Thyroid gland (tissue), 4 donors: ENCODE measurements around the gene PLET1. TPM values are rescaled to one million over a fixed set of nuclear protein-coding genes. Genes with fewer than 3 reads are reported as not detected.
A peak's percentile ranks its signal among the peaks of the same experiment; 100 is the strongest.

Experiments used
- DNase-seq, 2 donors: peaks; one replicate each; pipeline ENCODE4 v3.0.0-alpha.2; 2019
- H3K27ac ChIP-seq, 3 donors: fragments of 200-600 bp; sonication (generic); 1 replicate in 2 of 3; 2 replicates in 1 of 3; pipeline ENCODE4 v1.5.1; 2016 to 2019; ENCODE audit warnings: mild to moderate bottlenecking in 1 of 3, moderate library complexity in 1 of 3
- H3K27me3 ChIP-seq: fragments of 200-600 bp; sonication (generic); one replicate; pipeline ENCODE4 v1.5.1; 2019
- H3K36me3 ChIP-seq, 2 donors: fragments of 200-600 bp; sonication (generic); one replicate each; pipeline ENCODE4 v1.5.1; 2016 to 2019
- H3K4me1 ChIP-seq, 2 donors: fragments of 200-600 bp; sonication (generic); one replicate each; pipeline ENCODE4 v1.5.1; 2017 to 2019
- H3K4me3 ChIP-seq, 3 donors: fragments of 200-600 bp; sonication (generic); replicated peaks in 1 of 3; 1 replicate in 2 of 3; 2 replicates in 1 of 3; pipeline ENCODE4 v1.5.1; 2016; ENCODE audit warnings: mild to moderate bottlenecking in 1 of 3
- H3K9me3 ChIP-seq: fragments of 200-600 bp; sonication (generic); one replicate; pipeline ENCODE4 v1.5.1; 2017
- CTCF ChIP-seq, 6 experiments: fragments of 200-600 bp in 3 of 6; fragments of 450-650 bp in 3 of 6; sonication (generic) in 3 of 6; IDR thresholded peaks; one replicate each; pipeline ENCODE4 v1.5.1; 2016 to 2019; ENCODE audit warnings: antibody characterized with exemption in 6 of 6, mild to moderate bottlenecking in 2 of 6, inconsistent platforms in 1 of 6, moderate library complexity in 1 of 6
- POLR2A ChIP-seq, 2 donors: fragments of 450-650 bp; IDR thresholded peaks; one replicate each; pipeline ENCODE4 v1.6.1; 2017; ENCODE audit warnings: antibody characterized with exemption in 2 of 2, mild to moderate bottlenecking in 2 of 2, moderate library complexity in 1 of 2
- WGBS, 2 donors: methylation state at CpG; one replicate each; pipeline ENCODE4 v1.1.5; 2017; 5-methylcytosine and 5-hydroxymethylcytosine counted together
- intact Hi-C: fragments of 100-400 bp; cut with DNase I; formaldehyde crosslinking; loops from one replicate; pipeline ENCODE4 v1.15.1; 2023
- total RNA-seq, 4 donors: library from RNA; depleted of rRNA; stranded (reverse); fragments of >200 nt; gene quantifications; one replicate each; pipeline ENCODE4 v1.2.3, GENCODE V29; 2016

PLET1 gene
- total RNA-seq, 4 donors from 2014 or later, result not detected

GRCh38 chr11:112227471-112227870 lies 33.2 kb downstream of the PLET1 start:
- Histone ChIP-seq H3K4me3 (peak overlapping the region in 1 of 3 donors; percentile 50), H3K27me3 (no peaks in the 10 kb centered on the region), H3K9me3 (no peaks in the 10 kb centered on the region), H3K4me1 (peaks cover 8 to 11% of the 10 kb centered on the region in 2 donors), H3K27ac (peak overlapping the region in 2 of 3 donors; percentile 90 to 99), H3K36me3 (peaks cover 0 to 13% of the 10 kb centered on the region in 2 donors)
- intact Hi-C loops, result no loop called here
- TF ChIP-seq POLR2A (IDR thresholded peaks at IDR 0.05), result no peak
- no peak for TF ChIP-seq CTCF (IDR thresholded peaks at IDR 0.05)
- DNase-seq, result no peak
- WGBS, 2 donors, result 79 to 85% methylated on average over 4 of the region's 4 CpGs

DNA sequence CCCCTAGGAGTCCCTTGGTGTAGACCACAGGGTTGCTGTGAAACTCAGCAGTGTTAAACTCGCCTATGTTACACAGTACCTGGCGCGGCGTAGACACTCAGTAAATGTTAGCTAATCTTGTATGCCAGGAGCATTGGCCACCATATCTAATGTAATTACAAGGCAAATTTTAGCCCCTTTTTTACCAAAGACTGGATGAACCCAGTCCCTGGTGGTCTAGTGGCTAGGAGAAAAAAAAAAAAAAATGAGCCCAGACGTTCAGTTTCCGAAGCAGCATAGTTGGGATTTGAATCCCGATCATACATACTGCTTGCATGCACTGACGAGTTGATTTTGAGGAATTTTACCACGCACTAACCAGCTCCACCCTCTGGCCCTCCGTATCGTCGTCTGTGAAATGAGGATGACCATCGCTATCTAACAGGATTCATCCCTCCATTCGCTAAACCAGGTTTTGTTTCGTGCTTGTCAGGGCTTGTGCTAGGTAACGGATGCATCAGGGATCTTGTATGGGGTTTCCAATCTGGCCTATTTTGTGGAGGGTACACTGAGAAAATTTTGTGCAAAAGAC lies 33.7 kb downstream of the PLET1 start:
- peak in 1 of 6 experiments; percentile 12 for TF ChIP-seq CTCF (IDR thresholded peaks at IDR 0.05)
- TF ChIP-seq POLR2A (IDR thresholded peaks at IDR 0.05), result no peak
- 6 to 10% methylated on average over 16 of the region's 16 CpGs for WGBS, 2 donors
- Histone ChIP-seq H3K27me3 (no peaks in the 10 kb centered on the region), H3K36me3 (peaks cover 0 to 13% of the 10 kb centered on the region in 2 donors), H3K27ac (peak overlapping the region; percentile 90 to 99 (median 99)), H3K4me1 (peaks cover 8 to 12% of the 10 kb centered on the region in 2 donors), H3K9me3 (no peaks in the 10 kb centered on the region), H3K4me3 (peak overlapping the region; percentile 50 to 98 (median 88))
- intact Hi-C loops, result no loop called here
- DNase-seq, result peak in 1 of 2 donors; percentile 10

GRCh38 chr11:112226062-112226830 lies 34.4 kb downstream of the PLET1 start, which contains the start of gene PTS:
PTS (plus strand) TSS chr11:112226428; CDS start chr11:112226444, 16 bp downstream.
- WGBS, 2 donors, result 0 to 2% methylated on average over 9 to 17 of the region's 70 CpGs
- Histone ChIP-seq H3K27ac (peak within 1 kb of the TSS; percentile 90 to 99 (median 99)), H3K4me1 (peaks cover 8 to 17% of the 10 kb centered on the region in 2 donors), H3K36me3 (peaks cover 0 to 13% of the 10 kb centered on the region in 2 donors), H3K27me3 (no peaks in the 10 kb centered on the region), H3K9me3 (no peaks in the 10 kb centered on the region), H3K4me3 (peak within 1 kb of the TSS; percentile 50 to 98 (median 88))
- DNase-seq, result peak; percentile 85 to 86
- intact Hi-C loops, result no loop called here
- peak; percentile 21 to 92 for TF ChIP-seq POLR2A (IDR thresholded peaks at IDR 0.05)
- TF ChIP-seq CTCF (IDR thresholded peaks at IDR 0.05), result no peak

- TF ChIP-seq POLR2A (IDR thresholded peaks at IDR 0.05) (no peak), CTCF (IDR thresholded peaks at IDR 0.05) (no peak)
- Histone ChIP-seq H3K27ac (peak overlapping the region; percentile 90 to 99 (median 99)), H3K9me3 (no peaks in the 10 kb centered on the region), H3K27me3 (no peaks in the 10 kb centered on the region), H3K4me3 (peak overlapping the region; percentile 50 to 98 (median 88)), H3K36me3 (peaks cover 0 to 7% of the 10 kb centered on the region in 2 donors), H3K4me1 (peaks cover 8 to 22% of the 10 kb centered on the region in 2 donors)
- WGBS, 2 donors, result 27 to 31% methylated on average over 8 of the region's 8 CpGs
- no peak for DNase-seq
- intact Hi-C loops, result no loop called here
Measured at GRCh38 chr11:112225753-112226061, 35.0 kb downstream of the PLET1 start.
